ENCODE results near the gene COL17A1.
A peak's percentile ranks its signal among the peaks of the same experiment; 100 is the strongest.

The COL17A1 gene

GRCh38 chr10:104092749-104093148, 7.1 kb upstream of the COL17A1 start:
- DNase-seq = no peak

GRCh38 chr10:104090611-104091010, 4.9 kb upstream of the COL17A1 start:
- no peak for DNase-seq

- DNase-seq = no peak
Measured at GRCh38 chr10:104089621-104090020, 3.9 kb upstream of the COL17A1 start.

GRCh38 chr10:104088239-104088638, 2.6 kb upstream of the COL17A1 start:
- no peak for DNase-seq

- DNase-seq = no peak
Measured at GRCh38 chr10:104084482-104085142, 1.1 kb downstream of the COL17A1 start.

- DNase-seq = no peak
Measured at GRCh38 chr10:104081998-104082397, 3.7 kb downstream of the COL17A1 start.

GRCh38 chr10:104080762-104081161, 4.9 kb downstream of the COL17A1 start:
- peak; percentile 21 to 92 (median 62) for DNase-seq

GRCh38 chr10:104077663-104078151, 8.0 kb downstream of the COL17A1 start:
- DNase-seq = peak in 1 of 3 experiments; percentile 43

GRCh38 chr10:104077247-104077646, 8.4 kb downstream of the COL17A1 start:
- DNase-seq = peak in 1 of 3 experiments; percentile 28

GRCh38 chr10:104076743-104077160, 8.9 kb downstream of the COL17A1 start:
- peak; percentile 55 to 96 (median 81) for DNase-seq

GRCh38 chr10:104074505-104074904, 11.2 kb downstream of the COL17A1 start:
- no peak for DNase-seq

GRCh38 chr10:104072786-104073185, 12.9 kb downstream of the COL17A1 start:
- DNase-seq = no peak

- no peak for DNase-seq
Measured at GRCh38 chr10:104069613-104070012, 16.1 kb downstream of the COL17A1 start.

- DNase-seq = peak in 1 of 3 experiments; percentile 21
Measured at GRCh38 chr10:104067525-104067924, 18.2 kb downstream of the COL17A1 start.

GRCh38 chr10:104066945-104067344, 18.7 kb downstream of the COL17A1 start:
- DNase-seq = no peak

- DNase-seq = no peak
Measured at GRCh38 chr10:104065748-104066147, 19.9 kb downstream of the COL17A1 start.

GRCh38 chr10:104061196-104061595, 24.5 kb downstream of the COL17A1 start:
- DNase-seq = no peak

- no peak for DNase-seq
Measured at GRCh38 chr10:104059364-104059763, 26.3 kb downstream of the COL17A1 start.

GRCh38 chr10:104057717-104058116, 28.0 kb downstream of the COL17A1 start:
- DNase-seq = no peak

- no peak for DNase-seq
Measured at GRCh38 chr10:104056619-104057273, 28.9 kb downstream of the COL17A1 start.

GRCh38 chr10:104054430-104054829, 31.2 kb downstream of the COL17A1 start:
- DNase-seq = no peak

- no peak for DNase-seq
Measured at GRCh38 chr10:104053201-104053600, 32.5 kb downstream of the COL17A1 start.

- DNase-seq = no peak
Measured at GRCh38 chr10:104052431-104052830, 33.2 kb downstream of the COL17A1 start.

- DNase-seq = no peak
Measured at GRCh38 chr10:104049504-104050250, 36.0 kb downstream of the COL17A1 start.
